ENCODE measurements around the gene CLDN16. TPM values are rescaled to one million over a fixed set of nuclear protein-coding genes. Genes with fewer than 3 reads are reported as not detected.

The CLDN16 gene
- total and polyA plus RNA-seq, 4 experiments from 2014 or later = not detected

DNA sequence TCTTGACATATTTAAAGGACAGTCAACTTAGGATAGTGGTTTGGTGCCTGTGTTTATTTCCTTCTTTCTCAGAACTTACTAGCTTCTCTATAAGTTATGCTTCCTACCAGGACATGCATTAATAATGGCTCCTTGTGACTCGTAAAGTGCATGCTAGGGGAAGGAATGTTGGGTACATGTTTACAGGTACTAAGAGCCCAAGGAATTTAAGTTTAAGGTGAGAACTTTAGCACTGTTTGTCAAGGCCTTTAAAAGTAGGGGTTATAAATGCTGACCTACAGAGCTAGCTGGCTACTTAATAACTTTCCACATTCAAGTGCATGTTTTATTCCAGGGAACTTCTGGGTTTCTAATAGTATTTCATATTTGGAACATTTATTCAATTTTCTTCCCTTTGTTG is 61.8 kb downstream of the CLDN16 start, which contains the start of gene TMEM207:
TSS of gene TMEM207 (minus strand) at position 101 of the 400 bp plus-strand sequence. CDS start at position 9, 92 bp downstream.
- Histone ChIP-seq H3K27me3 (ENCODE audit: insufficient read depth, low read length) (no peaks in the 10 kb centered on the region), H3K27ac (ENCODE audit: low read depth, low read length) (no peak within 1 kb of the TSS), H3K4me1 (ENCODE audit: insufficient read depth, low read length) (peaks cover 18% of the 10 kb centered on the region), H3K9me3 (ENCODE audit: control insufficient read depth in 1 of 2, low read length in 2 of 2) (no peaks in the 10 kb centered on the region), H3K4me3 (ENCODE audit: low read length in 2 of 2) (no peak within 1 kb of the TSS), H3K36me3 (ENCODE audit: insufficient read depth, low read length) (no peaks in the 10 kb centered on the region)
- no peaks in the 10 kb centered on the region for H3K27me3 Mint-ChIP-seq
- no peaks in the 10 kb centered on the region for H3K9me3 Mint-ChIP-seq
- no peak within 1 kb of the TSS for H3K27ac Mint-ChIP-seq
- ChIA-PET CTCF (ENCODE audit: partially characterized antibody) (no interaction called here), POLR2A (ENCODE audit: partially characterized antibody) (no interaction called here)
- H3K4me1 Mint-ChIP-seq = peaks cover 10 to 17% (median 13%) of the 10 kb centered on the region in 4 donors
- H3K36me3 Mint-ChIP-seq = no peaks in the 10 kb centered on the region
- no peak for DNase-seq
- intact Hi-C loops (cut with micrococcal nuclease) = no loop called here
- H3K4me3 Mint-ChIP-seq = no peak within 1 kb of the TSS

DNA sequence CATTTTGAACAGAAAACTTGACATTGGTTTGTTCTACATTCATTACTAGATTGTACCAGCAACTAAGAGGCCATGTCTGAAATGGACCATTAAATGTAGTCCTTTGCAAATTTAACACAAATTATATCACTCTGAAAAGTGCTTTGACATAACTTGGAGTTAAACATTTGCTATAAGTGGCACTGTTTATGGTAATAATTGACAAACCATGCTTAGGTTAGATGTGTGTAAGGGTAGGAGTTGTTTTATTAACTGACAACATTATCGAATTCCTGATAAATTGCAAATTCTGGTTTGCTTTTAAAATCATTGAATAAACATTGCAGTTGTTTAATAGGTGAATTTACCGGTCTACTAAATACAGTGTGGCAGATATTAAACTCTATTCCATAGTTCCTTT is 67.9 kb downstream of the CLDN16 start:
- no peaks in the 10 kb centered on the region for H3K4me1 Mint-ChIP-seq
- Histone ChIP-seq H3K9me3 (ENCODE audit: control insufficient read depth in 1 of 2, low read length in 2 of 2) (no peaks in the 10 kb centered on the region), H3K27me3 (ENCODE audit: insufficient read depth, low read length) (no peaks in the 10 kb centered on the region), H3K4me1 (ENCODE audit: insufficient read depth, low read length) (no peaks in the 10 kb centered on the region), H3K36me3 (ENCODE audit: insufficient read depth, low read length) (no peaks in the 10 kb centered on the region), H3K4me3 (ENCODE audit: low read length in 2 of 2) (no peak overlapping the region), H3K27ac (ENCODE audit: low read depth, low read length) (no peak overlapping the region)
- no peaks in the 10 kb centered on the region for H3K36me3 Mint-ChIP-seq
- no peak overlapping the region for H3K4me3 Mint-ChIP-seq
- ChIA-PET CTCF (ENCODE audit: partially characterized antibody) (no interaction called here), POLR2A (ENCODE audit: partially characterized antibody) (no interaction called here)
- no peaks in the 10 kb centered on the region for H3K9me3 Mint-ChIP-seq
- H3K27me3 Mint-ChIP-seq = peaks cover 0 to 3% of the 10 kb centered on the region in 2 donors
- intact Hi-C loops (cut with micrococcal nuclease) = no loop called here
- no peak for DNase-seq
- H3K27ac Mint-ChIP-seq = no peak overlapping the region

DNA sequence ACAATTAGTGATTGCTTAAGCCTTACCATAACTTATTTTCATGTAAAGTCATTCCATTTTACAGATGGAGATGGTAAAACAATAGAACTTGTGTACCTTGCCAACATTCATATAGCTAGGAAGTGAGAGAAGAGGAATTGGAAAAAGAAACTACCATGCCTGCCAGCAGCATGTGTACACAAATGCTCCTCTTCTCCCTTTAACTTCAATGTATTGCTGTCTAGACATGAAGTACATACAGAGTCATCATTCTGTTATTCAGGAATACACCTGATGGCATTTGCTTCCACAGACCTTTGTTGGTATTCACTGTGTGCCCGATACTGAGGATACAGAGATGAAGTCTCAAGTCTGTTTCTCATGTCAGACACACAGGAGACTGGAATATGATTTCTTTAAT is 68.8 kb downstream of the CLDN16 start:
- no peak overlapping the region for H3K27ac ChIP-seq (ENCODE audit: low read depth, low read length)
- Mint-ChIP-seq H3K9me3 (no peaks in the 10 kb centered on the region), H3K36me3 (no peaks in the 10 kb centered on the region), H3K27me3 (peaks cover 0 to 3% of the 10 kb centered on the region in 2 donors), H3K4me1 (no peaks in the 10 kb centered on the region), H3K27ac (no peak overlapping the region), H3K4me3 (no peak overlapping the region)
- no peak overlapping the region for H3K4me3 ChIP-seq (ENCODE audit: low read length in 2 of 2)
- H3K9me3 ChIP-seq (ENCODE audit: control insufficient read depth in 1 of 2, low read length in 2 of 2) = no peaks in the 10 kb centered on the region
- POLR2A ChIA-PET (ENCODE audit: partially characterized antibody) = no interaction called here
- H3K27me3 ChIP-seq (ENCODE audit: insufficient read depth, low read length) = no peaks in the 10 kb centered on the region
- CTCF ChIA-PET (ENCODE audit: partially characterized antibody) = no interaction called here
- intact Hi-C loops (cut with micrococcal nuclease) = no loop called here
- no peak for DNase-seq
- H3K36me3 ChIP-seq (ENCODE audit: insufficient read depth, low read length) = no peaks in the 10 kb centered on the region
- no peaks in the 10 kb centered on the region for H3K4me1 ChIP-seq (ENCODE audit: insufficient read depth, low read length)

DNA sequence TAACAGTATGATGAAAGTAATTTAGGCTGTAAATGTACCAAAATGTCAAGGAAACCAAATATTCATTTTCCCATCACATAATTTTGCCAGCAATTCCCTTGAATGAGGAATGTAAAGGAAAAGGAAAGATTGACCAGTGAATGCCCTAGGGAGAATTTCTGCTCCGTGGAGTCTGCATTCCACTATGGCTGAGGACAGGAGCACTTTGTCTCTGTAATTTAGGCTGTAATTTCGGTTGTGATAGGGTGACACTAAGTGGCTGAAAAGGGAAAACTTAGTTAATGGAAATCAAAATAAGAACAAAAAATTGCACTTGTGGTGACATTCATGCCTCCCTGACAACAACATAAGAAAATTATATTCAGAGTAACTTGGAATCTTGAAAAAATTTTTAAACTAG is 70.1 kb downstream of the CLDN16 start:
- Histone ChIP-seq H3K27ac (ENCODE audit: low read depth, low read length) (no peak overlapping the region), H3K36me3 (ENCODE audit: insufficient read depth, low read length) (no peaks in the 10 kb centered on the region), H3K4me3 (ENCODE audit: low read length in 2 of 2) (no peak overlapping the region), H3K4me1 (ENCODE audit: insufficient read depth, low read length) (no peaks in the 10 kb centered on the region), H3K9me3 (ENCODE audit: control insufficient read depth in 1 of 2, low read length in 2 of 2) (no peaks in the 10 kb centered on the region), H3K27me3 (ENCODE audit: insufficient read depth, low read length) (no peaks in the 10 kb centered on the region)
- H3K27me3 Mint-ChIP-seq = peaks cover 5% of the 10 kb centered on the region in 2 donors
- DNase-seq = no peak
- intact Hi-C loops (cut with micrococcal nuclease) = no loop called here
- H3K4me3 Mint-ChIP-seq = no peak overlapping the region
- H3K27ac Mint-ChIP-seq = no peak overlapping the region
- no peaks in the 10 kb centered on the region for H3K9me3 Mint-ChIP-seq
- H3K4me1 Mint-ChIP-seq = no peaks in the 10 kb centered on the region
- POLR2A ChIA-PET (ENCODE audit: partially characterized antibody) = no interaction called here
- CTCF ChIA-PET (ENCODE audit: partially characterized antibody) = no interaction called here
- no peaks in the 10 kb centered on the region for H3K36me3 Mint-ChIP-seq

Other genes starting within 250 kb of the CLDN16 start
- not detected for gene CLDN1, start 65.7 kb upstream of the CLDN16 start, total RNA-seq
- gene CLDN1, start 65.7 kb upstream of the CLDN16 start, polyA plus RNA-seq = not detected
- not detected for gene TMEM207, start 61.7 kb downstream of the CLDN16 start, total RNA-seq
- not detected for gene TMEM207, start 61.7 kb downstream of the CLDN16 start, polyA plus RNA-seq
- 10 to 100 TPM; 11.0 to 14.6 TPM for gene IL1RAP, start 125.9 kb downstream of the CLDN16 start, total RNA-seq
- 1 to 10 TPM; 4.1 to 5.4 TPM for gene IL1RAP, start 125.9 kb downstream of the CLDN16 start, polyA plus RNA-seq

Data from CD4-positive, alpha-beta memory T cell (primary cell).